ENCODE results near the gene RIN3.

- no peak for TF ChIP-seq CTCF (conservative IDR thresholded peaks at IDR 0.05; ENCODE audit: low read depth, low read length)
- TF ChIP-seq EZH2 (IDR thresholded peaks at IDR 0.05; ENCODE audit: borderline replicate concordance, low read depth, low read length, poor library complexity, severe bottlenecking) = no peak
Observed at GRCh38 chr14:92519246-92520101, 5.9 kb downstream of the RIN3 start.
